PC-9 (cell line): Measurements from ENCODE around the gene COL23A1.

Experiments
- CTCF ChIP-seq: fragments of 200-600 bp; sonication (generic); conservative IDR thresholded peaks from 2 replicates; pipeline ENCODE4 v1.6.1; 2017; ENCODE audit warnings: mixed run types, antibody characterized with exemption, mild to moderate bottlenecking, moderate library complexity
- EZH2 ChIP-seq: fragments of 200-600 bp; sonication (generic); IDR thresholded peaks from 2 replicates; pipeline ENCODE4 v1.8.0; 2017; ENCODE audit warnings: antibody characterized with exemption, low read depth

GRCh38 chr5:178437386-178438075, 152.7 kb downstream of the COL23A1 start:
- TF ChIP-seq CTCF (no peak), EZH2 (no peak)
